Left lung (tissue), 10 donors: ENCODE measurements around the gene BACH2. TPM values are rescaled to one million over a fixed set of nuclear protein-coding genes. Genes with fewer than 3 reads are reported as not detected.

ENCODE experiments used
- ATAC-seq: fragments of 200-7000 bp; cut with Tn5 transposase; one replicate; pipeline ENCODE4 v1.9.1; 2020; ENCODE audit warnings: moderate library complexity
- DNase-seq, 4 donors: peaks; one replicate each; pipeline ENCODE4 v3.0.0-alpha.2; 2013 to 2020
- H3K27ac ChIP-seq, 2 donors: fragments of 200-600 bp; sonication (generic) in 1 of 2; one replicate each; pipeline versions ENCODE4 v1.5.0 to v1.8.0; 2020 to 2021
- H3K27me3 ChIP-seq, 2 donors: fragments of 200-600 bp; sonication (generic) in 1 of 2; one replicate each; pipeline versions ENCODE4 v1.5.0 to v1.8.0; 2020 to 2021
- H3K36me3 ChIP-seq, 2 donors: fragments of 200-600 bp; sonication (generic) in 1 of 2; one replicate each; pipeline versions ENCODE4 v1.5.0 to v1.8.0; 2020 to 2021
- H3K4me1 ChIP-seq, 2 donors: fragments of 200-600 bp; one replicate each; pipeline ENCODE4 v1.8.0; 2021
- H3K4me3 ChIP-seq, 2 donors: fragments of 200-600 bp; sonication (generic) in 1 of 2; one replicate each; pipeline versions ENCODE4 v1.5.0 to v1.8.0; 2020 to 2021; ENCODE audit warnings: mild to moderate bottlenecking in 1 of 2
- H3K9me3 ChIP-seq, 2 donors: fragments of 200-600 bp; sonication (generic) in 1 of 2; one replicate each; pipeline versions ENCODE4 v1.5.0 to v1.8.0; 2020 to 2021
- CTCF ChIP-seq, 2 donors: fragments of 200-600 bp; sonication (generic) in 1 of 2; IDR thresholded peaks; one replicate each; pipeline versions ENCODE4 v1.5.0 to v1.8.0; 2021; ENCODE audit warnings: antibody characterized with exemption in 2 of 2
- intact Hi-C, 2 donors: fragments of 100-400 bp; cut with DNase I; formaldehyde crosslinking; loops; one replicate each; pipeline versions ENCODE4 v1.11.2 to v1.14.2; 2022
- polyA plus RNA-seq, 6 donors: library from polyadenylated mRNA; unstranded; fragments of 120-200 nt; gene quantifications; one replicate each; pipeline ENCODE4 v1.2.1, GENCODE V29; 2013; ENCODE audit not compliant: insufficient read length in 6 of 6
- total RNA-seq, 2 donors: library from RNA; stranded (reverse); fragmentation: NEBNext Ultra II Directional; extraction: Animal tissue kit (Norgen Biotek cat#: 25700); gene quantifications; one replicate each; pipeline ENCODE4 v1.2.1, GENCODE V29; 2021
- donor health status: DM: no; HTN: yes; CAD: no.
- donor health status: DM: no; HTN: no; CAD: no.

Gene BACH2
- total and polyA plus RNA-seq, 8 donors: 3.8 to 10.6 (median 8.9) TPM

DNA sequence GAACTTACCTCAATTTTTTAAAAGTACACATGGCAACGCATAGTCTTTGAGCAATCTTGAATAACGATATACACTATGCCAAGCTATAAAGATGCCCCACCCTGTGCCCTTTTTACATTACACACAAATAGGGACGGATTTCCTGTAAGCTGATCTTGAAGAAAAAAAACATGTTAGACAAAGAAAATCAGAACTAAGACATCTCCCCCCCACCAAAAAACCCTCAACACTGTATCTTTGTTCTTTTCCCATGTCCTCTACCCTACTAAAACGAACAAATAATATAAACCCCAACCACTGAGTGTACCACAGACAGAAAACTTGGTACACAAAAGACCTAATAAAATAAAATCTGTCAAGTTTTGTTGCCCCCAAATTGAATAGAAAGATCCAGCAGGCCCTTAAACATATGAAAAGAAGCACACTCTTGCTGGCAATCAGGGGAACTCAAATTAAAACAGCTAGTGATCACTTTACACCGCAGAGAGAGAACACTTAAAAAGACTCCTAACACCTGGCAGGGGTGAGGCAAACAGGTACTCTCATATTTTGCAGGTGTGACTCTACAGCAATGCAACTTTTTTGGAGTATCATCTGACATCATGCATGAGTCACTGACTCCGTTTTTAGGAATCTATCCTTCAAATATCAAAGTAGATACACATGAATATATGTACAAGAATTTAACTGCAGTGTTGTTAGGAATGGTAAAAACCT is 29.6 kb downstream of the BACH2 start:
- no peak for TF ChIP-seq CTCF (IDR thresholded peaks at IDR 0.05)
- H3K27me3 ChIP-seq: no peaks in the 10 kb centered on the region
- no peak for DNase-seq
- intact Hi-C loops: no loop called here
- no peak overlapping the region for H3K4me3 ChIP-seq
- no peak overlapping the region for H3K27ac ChIP-seq
- no peaks in the 10 kb centered on the region for H3K36me3 ChIP-seq
- H3K4me1 ChIP-seq: no peaks in the 10 kb centered on the region
- no peak for ATAC-seq
- peaks cover 0 to 2% of the 10 kb centered on the region in 2 donors for H3K9me3 ChIP-seq

GRCh38 chr6:90264561-90264960 is 32.1 kb downstream of the BACH2 start:
- Histone ChIP-seq H3K27ac (no peak overlapping the region), H3K9me3 (no peaks in the 10 kb centered on the region), H3K4me3 (no peak overlapping the region), H3K36me3 (no peaks in the 10 kb centered on the region), H3K4me1 (no peaks in the 10 kb centered on the region), H3K27me3 (no peaks in the 10 kb centered on the region)
- intact Hi-C loops: no loop called here
- ATAC-seq (no peak), DNase-seq (no peak)
- no peak for TF ChIP-seq CTCF (IDR thresholded peaks at IDR 0.05)

DNA sequence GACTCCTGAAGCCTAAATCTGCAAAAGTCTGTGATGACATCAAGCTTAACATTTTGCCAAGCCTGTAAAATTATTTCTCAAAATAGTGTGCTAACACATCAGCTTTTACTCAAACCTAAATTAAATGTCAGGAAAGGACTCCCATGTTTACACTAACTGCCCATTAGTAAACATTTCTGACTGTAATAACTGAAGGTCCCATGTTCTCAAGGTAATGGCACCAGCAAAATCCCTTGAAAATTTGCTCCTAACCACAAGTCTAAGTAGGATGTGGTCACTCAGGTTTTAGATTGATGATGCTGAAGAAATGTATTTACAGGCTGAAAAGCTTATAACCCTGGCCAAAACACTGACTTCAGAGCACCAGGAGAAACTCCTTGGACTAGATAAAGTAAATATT is 33.0 kb downstream of the BACH2 start:
- Histone ChIP-seq H3K9me3 (no peaks in the 10 kb centered on the region), H3K4me3 (no peak overlapping the region), H3K27me3 (no peaks in the 10 kb centered on the region), H3K4me1 (no peaks in the 10 kb centered on the region), H3K36me3 (no peaks in the 10 kb centered on the region), H3K27ac (no peak overlapping the region)
- no peak for DNase-seq
- no peak for TF ChIP-seq CTCF (IDR thresholded peaks at IDR 0.05)
- intact Hi-C loops: no loop called here
- no peak for ATAC-seq

GRCh38 chr6:90261801-90262200 is 34.8 kb downstream of the BACH2 start:
- no peak for ATAC-seq
- intact Hi-C loops: no loop called here

GRCh38 chr6:90257486-90257738 is 39.2 kb downstream of the BACH2 start:
- no peaks in the 10 kb centered on the region for H3K4me1 ChIP-seq
- no peak overlapping the region for H3K4me3 ChIP-seq
- ATAC-seq (no peak), DNase-seq (no peak)
- no peaks in the 10 kb centered on the region for H3K36me3 ChIP-seq
- intact Hi-C loops: no loop called here
- no peaks in the 10 kb centered on the region for H3K9me3 ChIP-seq
- no peaks in the 10 kb centered on the region for H3K27me3 ChIP-seq
- no peak for TF ChIP-seq CTCF (IDR thresholded peaks at IDR 0.05)
- no peak overlapping the region for H3K27ac ChIP-seq

More at GRCh38 chr6:90261801-90262200, 34.8 kb downstream of the BACH2 start:
- no peak for DNase-seq
- H3K4me1 ChIP-seq: no peaks in the 10 kb centered on the region
- no peaks in the 10 kb centered on the region for H3K9me3 ChIP-seq
- no peak overlapping the region for H3K27ac ChIP-seq
- no peaks in the 10 kb centered on the region for H3K36me3 ChIP-seq
- no peak overlapping the region for H3K4me3 ChIP-seq
- H3K27me3 ChIP-seq: no peaks in the 10 kb centered on the region
- no peak for TF ChIP-seq CTCF (IDR thresholded peaks at IDR 0.05)
